NCI-H146 treated with DMSO at 0.1 percent for 48 hours (cell line): ENCODE results near the gene DNAH7.
"Not testable (repeated sequence)": the region's sequence is repeated elsewhere in the genome, so short reads cannot be mapped to it uniquely, and the experiment has no call there.

ENCODE experiments used
- DNase-seq: peaks from one replicate; lab custom pipeline; 2025; ENCODE audit not compliant: unreplicated experiment; lab: John Stamatoyannopoulos, UW

The DNAH7 gene

GRCh38 chr2:195733831-195734230, 334.8 kb downstream of the DNAH7 start:
- DNase-seq = no peak

DNA sequence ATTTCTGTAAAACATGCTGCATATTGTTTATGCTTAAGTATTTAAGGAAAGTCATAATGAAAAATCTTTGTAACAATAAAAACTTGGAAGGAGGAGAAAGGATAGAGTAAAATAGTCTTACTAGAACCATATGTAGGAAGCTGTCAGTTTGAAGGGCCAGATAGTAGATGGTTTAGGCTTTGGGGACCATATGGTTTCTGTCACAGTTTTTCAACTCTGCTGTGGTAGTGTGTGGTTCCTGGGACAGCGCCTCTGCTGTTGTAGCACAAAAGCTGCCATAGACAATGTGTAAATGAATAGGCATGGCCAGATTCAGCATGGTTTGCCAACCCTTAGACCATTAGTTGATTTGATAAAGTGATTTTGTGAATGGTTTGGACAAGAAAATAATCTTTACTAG, 336.1 kb downstream of the DNAH7 start:
- no peak for DNase-seq

DNA sequence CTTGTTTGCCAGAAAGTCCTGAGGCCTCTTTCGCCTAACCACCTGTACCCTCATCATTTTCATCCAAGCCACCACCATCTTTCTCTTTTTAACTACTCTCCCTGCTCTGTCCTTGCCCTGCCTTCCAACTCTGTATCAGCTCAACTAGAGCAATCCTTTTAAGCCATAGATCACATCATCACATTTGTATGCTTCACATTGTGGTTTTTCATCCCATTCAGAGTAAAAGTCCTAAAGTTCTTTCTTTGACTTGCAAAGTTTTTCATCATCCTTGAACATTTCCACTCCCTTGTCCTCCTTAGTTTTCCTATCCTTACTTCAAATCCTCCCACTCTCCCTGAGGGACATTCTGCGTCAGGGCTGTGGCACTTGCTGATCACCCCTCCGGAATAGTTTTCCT, 337.7 kb downstream of the DNAH7 start:
- no peak for DNase-seq

DNA sequence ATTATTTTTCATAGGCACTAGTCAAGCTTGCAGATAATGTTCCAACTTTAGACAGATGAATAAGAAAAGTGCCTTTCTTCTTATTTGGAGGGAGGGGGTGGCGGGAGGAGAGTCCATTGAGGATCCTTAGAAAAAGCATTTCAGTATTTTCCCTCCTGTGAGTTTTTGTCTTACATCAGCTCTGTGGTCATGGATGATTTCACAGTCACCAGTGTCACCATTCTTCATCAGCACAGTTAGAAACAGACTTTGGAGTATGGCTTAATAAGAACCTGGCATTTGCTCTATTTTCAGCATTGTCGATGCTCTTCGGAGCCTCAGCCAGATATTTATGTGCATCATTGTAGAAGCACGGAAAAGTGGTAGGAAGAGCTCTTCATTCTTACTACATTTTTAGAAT, 341.5 kb downstream of the DNAH7 start:
- no peak for DNase-seq

GRCh38 chr2:195722075-195722474, 346.6 kb downstream of the DNAH7 start:
- DNase-seq = no peak

- no peak for DNase-seq
These were observed 347.6 kb downstream of the DNAH7 start for GRCh38 chr2:195721042-195721441.

DNA sequence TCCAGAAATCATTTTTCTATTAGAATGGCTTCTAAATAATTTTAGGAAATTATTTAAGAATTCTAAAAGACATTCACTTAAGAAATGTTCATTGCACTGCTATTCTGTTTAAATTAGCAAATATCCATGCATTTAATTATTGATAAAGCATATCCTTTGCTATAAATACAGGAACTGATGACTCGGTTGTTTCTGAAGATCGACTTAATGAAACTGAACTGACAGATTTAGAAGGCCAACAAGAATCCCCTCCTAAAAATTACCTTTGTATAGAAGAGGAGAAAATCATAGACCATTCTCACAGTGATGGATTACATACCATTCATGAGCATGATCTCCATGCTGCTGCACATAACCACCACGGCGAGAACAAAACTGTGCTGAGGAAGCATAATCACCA, 352.2 kb downstream of the DNAH7 start:
- DNase-seq = no peak

- no peak for DNase-seq
These were observed 357.2 kb downstream of the DNAH7 start for GRCh38 chr2:195711478-195711877.

GRCh38 chr2:195709901-195710806, 358.5 kb downstream of the DNAH7 start:
- DNase-seq = no peak

GRCh38 chr2:195706161-195706900, 362.3 kb downstream of the DNAH7 start:
- DNase-seq = no peak

- DNase-seq = no peak
These were observed 368.2 kb downstream of the DNAH7 start for GRCh38 chr2:195700480-195700879.

- DNase-seq = no peak
These were observed 370.9 kb downstream of the DNAH7 start for GRCh38 chr2:195697681-195698220.

DNA sequence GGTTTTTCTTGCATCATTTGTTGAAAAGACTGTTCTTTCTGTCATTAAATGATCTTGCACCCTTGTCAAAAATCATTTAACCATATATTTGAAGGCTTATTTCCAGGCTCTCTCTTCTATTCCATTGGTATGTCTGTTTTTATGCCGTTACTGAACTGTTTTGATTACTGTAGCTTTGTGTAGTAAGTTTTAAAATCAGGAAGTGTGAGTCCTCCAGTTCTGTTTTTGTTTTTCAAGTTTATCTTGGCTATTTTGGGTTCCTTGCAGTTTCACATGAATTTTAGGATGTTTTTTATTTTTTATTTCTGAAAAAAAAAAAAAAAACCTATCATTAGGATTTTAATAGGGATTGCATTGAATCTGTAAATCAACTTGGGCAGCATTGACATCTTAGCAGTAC, 372.6 kb downstream of the DNAH7 start:
- DNase-seq = no peak

DNA sequence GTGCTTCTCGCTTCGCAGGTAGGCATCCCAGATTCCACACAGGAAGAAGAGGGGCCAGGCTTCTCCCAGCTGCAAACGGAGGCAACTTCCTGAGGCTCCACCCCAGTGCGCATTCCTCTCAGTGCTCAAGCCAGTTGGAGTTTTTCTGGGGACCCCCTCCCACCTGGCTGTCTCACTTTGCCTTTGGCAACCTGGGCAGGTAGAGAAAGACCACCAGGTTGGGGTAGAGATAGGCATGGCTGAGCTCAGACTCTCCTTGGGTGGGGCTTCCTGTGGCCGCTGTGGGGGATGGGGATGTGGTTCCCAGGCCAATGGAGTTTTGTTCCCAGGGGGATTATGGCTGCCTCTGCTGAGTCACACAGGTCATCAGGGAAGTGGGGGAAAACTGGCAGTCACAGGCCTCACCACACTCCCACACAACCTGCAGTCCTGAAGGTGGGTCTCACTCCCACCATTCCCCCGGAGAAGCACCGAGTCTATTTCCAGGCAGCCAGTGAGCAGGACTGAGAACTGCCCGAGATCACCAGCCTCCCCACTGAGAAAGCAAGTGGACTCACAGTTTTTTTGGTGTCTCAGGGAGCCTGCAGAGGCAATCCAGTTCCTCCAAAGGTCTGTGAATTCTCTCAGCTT, 373.5 kb downstream of the DNAH7 start:
- no peak for DNase-seq

GRCh38 chr2:195694553-195694952, 374.1 kb downstream of the DNAH7 start:
- DNase-seq = no peak

DNA sequence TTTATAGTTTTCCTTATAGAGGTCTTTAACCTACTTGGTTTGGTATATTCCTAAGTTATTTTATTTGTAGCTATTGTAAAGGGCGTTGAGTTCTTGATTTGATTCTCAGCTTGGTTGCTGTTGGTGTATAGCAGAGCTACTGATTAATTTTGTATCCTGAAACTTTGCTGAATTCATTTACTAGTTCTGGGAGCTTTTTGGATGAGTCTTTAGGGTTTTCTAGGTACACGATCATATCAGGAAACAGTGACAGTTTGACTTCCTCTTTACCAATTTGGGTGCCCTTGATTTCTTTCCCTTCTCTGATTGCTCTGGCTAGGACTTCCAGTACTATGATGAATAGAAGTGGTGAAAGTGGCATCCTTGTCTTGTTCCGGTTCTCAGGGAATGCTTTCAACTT, 376.1 kb downstream of the DNAH7 start:
- DNase-seq = not testable (repeated sequence)
